Body of pancreas (tissue), 4 donors: ENCODE data around the gene ITGB6.

Experiments used
- POLR2A ChIP-seq, 3 donors: fragments of 450-650 bp; IDR thresholded peaks; one replicate each; pipeline ENCODE4 v1.6.1; 2016; ENCODE audit warnings: antibody characterized with exemption in 3 of 3, mild to moderate bottlenecking in 2 of 3
- TF ChIP-seq, protein P1 (sequence below), 7 experiments: fragments of 450-650 bp in 4 of 7; fragments of 200-600 bp in 3 of 7; sonication (generic) in 3 of 7; IDR thresholded peaks; one replicate each; pipeline ENCODE4 v1.5.1; 2016 to 2019; ENCODE audit warnings: antibody characterized with exemption in 7 of 7

DNA sequence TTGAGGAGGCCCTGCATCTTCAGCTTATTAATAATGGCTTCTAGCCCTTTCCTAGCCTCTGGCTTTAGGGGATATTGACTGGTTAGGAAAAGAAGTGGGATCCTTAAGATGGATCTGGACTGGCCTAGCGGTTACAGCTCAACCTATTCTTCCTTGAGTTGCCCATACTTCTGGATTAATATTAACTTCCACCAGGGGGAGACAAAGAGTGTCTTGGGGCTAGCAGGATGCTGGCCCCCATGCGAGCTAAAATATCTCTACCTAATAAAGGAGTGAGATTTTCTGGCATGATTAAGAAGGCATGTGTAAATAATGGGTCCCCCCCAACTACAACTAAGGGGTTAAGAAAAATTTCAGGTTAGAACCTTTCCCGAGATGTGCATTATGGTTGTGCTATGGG is 114.4 kb downstream of the ITGB6 start:
- TF ChIP-seq POLR2A (IDR thresholded peaks at IDR 0.05) = no peak
- TF ChIP-seq, protein P1, sequence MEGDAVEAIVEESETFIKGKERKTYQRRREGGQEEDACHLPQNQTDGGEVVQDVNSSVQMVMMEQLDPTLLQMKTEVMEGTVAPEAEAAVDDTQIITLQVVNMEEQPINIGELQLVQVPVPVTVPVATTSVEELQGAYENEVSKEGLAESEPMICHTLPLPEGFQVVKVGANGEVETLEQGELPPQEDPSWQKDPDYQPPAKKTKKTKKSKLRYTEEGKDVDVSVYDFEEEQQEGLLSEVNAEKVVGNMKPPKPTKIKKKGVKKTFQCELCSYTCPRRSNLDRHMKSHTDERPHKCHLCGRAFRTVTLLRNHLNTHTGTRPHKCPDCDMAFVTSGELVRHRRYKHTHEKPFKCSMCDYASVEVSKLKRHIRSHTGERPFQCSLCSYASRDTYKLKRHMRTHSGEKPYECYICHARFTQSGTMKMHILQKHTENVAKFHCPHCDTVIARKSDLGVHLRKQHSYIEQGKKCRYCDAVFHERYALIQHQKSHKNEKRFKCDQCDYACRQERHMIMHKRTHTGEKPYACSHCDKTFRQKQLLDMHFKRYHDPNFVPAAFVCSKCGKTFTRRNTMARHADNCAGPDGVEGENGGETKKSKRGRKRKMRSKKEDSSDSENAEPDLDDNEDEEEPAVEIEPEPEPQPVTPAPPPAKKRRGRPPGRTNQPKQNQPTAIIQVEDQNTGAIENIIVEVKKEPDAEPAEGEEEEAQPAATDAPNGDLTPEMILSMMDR (IDR thresholded peaks at IDR 0.05) = no peak
